ENCODE data around the gene PTPRN2. TPM values are rescaled to one million over a fixed set of nuclear protein-coding genes. Genes with fewer than 3 reads are reported as not detected.

PTPRN2 gene
- total RNA-seq, 1 experiment from 2014 or later = 1.2 TPM

DNA sequence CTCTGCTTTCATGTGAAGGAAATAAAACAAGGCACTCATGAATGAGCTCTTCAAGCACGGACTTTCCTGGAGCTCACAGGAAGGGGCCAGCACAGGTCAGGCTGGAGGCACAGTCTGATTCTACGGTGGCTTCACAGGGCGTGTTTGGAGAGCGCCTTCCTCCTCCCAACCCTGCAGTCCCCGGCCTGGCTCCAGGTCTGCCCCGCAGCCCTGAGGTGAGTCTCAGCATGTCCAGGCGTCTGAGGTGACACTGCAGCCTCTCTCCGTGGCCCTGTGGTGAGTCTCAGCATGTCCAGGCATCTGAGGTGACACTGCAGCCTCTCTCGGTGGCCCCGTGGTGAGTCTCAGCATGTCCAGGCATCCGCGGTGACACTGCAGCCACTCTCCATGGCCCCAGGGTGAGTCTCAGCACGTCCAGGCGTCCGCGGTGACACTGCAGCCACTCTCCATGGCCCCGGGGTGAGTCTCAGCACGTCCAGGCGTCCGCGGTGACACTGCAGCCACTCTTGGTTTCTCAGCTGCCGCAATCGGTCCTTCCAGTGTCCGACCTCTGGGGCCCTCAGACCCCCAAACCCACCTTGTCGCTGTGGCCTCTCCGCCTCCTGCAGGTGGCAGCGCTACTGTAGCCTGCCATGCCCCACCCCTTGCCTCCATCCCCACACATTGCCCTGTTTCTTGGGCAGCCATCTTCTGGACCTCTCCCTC, 869.2 kb downstream of the PTPRN2 start:
- Histone ChIP-seq H3K27me3 (replicated peaks) (no peaks in the 10 kb centered on the region), H3K4me1 (replicated peaks) (no peaks in the 10 kb centered on the region), H3K4me3 (no peak overlapping the region), H3K9me3 (replicated peaks) (peaks cover 13% of the 10 kb centered on the region), H3K36me3 (no peaks in the 10 kb centered on the region), H3K27ac (no peak overlapping the region)
- peak in 1 of 2 experiments; percentile 36 for DNase-seq (ENCODE audit: low read depth in 1 of 2, low spot score in 2 of 2)

DNA sequence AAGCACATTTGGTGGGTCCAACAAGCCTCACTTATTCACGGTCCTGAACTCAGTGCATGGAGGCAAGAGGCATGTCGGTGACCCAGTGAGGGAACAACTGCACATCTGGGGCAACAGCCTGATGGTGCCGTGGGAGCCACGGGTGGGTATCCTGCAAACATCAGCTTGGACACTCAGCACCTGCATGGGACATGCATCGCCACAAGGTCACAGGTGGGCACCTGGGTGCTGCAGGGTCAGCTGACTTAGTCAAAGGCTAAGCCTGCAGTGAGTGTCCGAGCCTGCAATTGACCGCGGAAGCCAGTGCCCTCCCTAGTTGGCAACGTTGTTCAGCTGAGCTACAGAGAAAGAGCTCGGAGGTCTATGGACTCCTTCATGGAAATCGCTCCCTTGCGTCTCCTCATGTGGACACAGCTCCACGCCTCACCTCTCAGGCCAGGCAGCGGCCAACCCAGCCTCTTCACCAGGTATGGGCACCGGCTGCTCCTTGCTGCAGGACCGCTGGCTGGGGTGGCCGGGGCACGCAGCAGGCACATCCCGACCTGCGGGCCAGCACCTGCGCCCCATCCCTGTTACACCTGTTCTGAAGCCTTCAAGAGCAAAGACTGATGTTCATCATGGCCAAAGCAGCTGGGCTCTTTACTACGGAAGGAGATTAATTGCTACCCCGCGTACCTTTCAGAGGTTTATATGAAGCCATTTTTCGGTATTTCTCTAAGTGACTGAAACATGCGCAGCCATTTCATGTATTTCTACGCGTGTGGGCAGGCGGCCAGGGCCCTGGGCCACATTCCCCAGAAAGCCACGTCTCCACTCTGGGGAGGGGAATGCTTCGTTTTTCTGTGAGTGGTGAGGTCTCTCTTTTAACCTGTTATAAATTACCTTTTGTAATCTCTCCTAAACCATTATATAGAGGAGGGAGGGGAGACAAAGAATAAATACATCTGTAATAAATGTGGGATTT, 870.1 kb downstream of the PTPRN2 start:
- Histone ChIP-seq H3K27me3 (replicated peaks) (no peaks in the 10 kb centered on the region), H3K9me3 (replicated peaks) (peaks cover 10% of the 10 kb centered on the region), H3K4me3 (no peak overlapping the region), H3K27ac (no peak overlapping the region), H3K36me3 (no peaks in the 10 kb centered on the region), H3K4me1 (replicated peaks) (no peaks in the 10 kb centered on the region)
- peak in 1 of 2 experiments; percentile 33 for DNase-seq (ENCODE audit: low read depth in 1 of 2, low spot score in 2 of 2)

DNA sequence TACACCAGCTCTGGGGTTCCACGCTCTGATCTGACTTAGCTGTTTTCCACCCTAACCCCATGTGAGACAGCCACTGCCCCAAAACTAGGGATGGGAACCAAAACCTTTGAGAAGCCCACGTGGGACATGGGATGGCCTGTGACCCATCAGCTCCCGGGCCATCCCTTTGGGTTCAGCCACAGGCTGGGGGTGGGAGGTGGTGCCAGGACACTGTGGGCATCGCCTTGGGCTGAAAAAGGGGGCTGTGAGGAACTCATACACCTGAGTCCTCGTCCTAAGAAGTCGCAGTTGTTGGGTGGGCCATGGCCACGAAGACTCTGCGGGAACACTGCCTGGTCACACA, 871.7 kb downstream of the PTPRN2 start:
- peaks cover 10% of the 10 kb centered on the region for H3K9me3 ChIP-seq (replicated peaks)
- no peaks in the 10 kb centered on the region for H3K4me1 ChIP-seq (replicated peaks)
- H3K36me3 ChIP-seq = no peaks in the 10 kb centered on the region
- no peak overlapping the region for H3K4me3 ChIP-seq
- H3K27ac ChIP-seq = no peak overlapping the region
- no peaks in the 10 kb centered on the region for H3K27me3 ChIP-seq (replicated peaks)
- DNase-seq (ENCODE audit: low read depth in 1 of 2, low spot score in 2 of 2) = peak in 1 of 2 experiments; percentile 22

DNA sequence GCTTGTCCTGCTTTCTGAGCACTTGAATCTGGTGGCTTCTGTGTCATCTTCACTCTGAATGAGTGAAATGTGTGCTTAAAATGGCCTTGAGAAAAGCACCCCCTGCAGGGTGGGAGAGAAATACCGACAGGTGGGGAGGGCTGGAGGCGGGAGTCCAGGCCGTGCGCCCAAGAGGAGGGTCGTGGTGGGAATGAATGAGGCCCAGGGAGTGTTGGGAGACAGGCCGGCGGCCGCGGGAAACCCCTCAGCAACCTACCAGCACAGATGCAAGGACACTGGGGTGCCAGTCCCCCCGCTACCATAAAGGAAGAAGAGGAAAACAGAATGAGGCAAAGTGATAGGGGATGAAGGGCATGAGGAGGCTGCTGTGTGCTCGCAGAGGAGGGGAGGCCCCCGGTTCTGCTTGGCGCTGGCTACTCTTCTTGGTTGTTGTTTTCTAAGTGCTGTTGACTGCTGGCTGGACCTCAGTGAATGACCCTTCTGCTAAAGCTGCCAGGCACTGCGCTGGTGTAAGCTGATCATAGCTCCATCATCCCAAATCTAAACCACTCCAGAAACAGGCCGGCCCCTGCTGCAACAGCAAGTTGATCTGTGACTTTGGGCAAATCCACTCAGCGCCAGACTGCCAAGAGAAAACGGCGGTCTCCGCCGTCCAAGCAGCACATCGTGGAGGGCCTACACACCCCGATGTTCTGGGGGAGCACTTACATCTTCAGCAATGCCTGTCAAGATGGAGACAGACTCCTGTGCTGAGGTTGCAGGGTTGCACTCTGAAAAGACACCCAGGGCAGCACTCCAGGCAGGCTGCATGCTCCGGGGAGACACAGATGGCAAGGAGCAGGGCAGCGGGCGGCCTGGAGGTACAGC, 872.3 kb downstream of the PTPRN2 start:
- Histone ChIP-seq H3K4me1 (replicated peaks) (no peaks in the 10 kb centered on the region), H3K9me3 (replicated peaks) (peaks cover 10% of the 10 kb centered on the region), H3K4me3 (no peak overlapping the region), H3K27me3 (replicated peaks) (no peaks in the 10 kb centered on the region), H3K36me3 (no peaks in the 10 kb centered on the region), H3K27ac (no peak overlapping the region)
- DNase-seq (ENCODE audit: low read depth in 1 of 2, low spot score in 2 of 2) = peak in 1 of 2 experiments; percentile 36

DNA sequence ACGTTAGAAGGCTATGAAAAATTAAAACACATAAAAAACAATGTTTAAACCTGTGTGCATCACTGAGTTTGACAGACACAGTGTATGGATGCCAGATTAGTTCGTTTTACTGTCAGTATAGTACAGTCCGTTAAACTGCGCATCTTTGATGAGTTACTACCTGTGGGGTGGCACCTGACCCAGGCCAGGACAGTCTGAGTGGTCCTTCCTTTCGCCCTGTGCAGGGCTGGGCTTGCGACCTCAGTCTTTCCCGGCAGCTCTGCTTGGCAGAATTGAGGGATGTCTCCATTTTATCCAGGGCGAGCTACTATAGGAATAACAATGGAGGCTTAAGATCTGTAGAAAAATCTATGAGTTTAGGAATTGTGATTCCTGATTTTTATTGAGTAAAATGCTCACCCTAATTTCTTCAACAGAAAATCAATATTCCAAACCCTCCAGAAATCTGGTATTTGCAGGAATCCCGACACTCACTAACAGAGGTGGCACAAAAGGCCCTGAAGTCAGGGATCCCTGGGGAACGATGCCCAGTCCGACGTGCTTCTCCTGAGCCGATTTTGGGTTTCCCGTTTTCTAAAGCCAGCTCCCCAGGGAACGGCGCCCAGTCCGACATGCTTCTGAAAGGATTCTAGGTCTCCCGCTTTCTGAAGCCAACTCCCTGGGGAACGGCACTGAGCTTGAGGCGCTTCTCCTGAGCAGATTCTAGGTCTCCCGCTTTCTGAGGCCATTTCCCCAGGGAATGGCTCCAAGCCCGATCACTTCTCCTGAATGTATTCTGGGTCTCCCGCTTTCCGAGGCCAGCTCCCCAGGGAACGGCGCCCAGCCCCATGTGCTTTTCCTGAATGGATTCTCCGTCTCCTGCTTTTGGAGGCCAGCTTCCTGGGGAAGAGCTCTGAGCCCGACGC, 873.2 kb downstream of the PTPRN2 start:
- Histone ChIP-seq H3K4me1 (replicated peaks) (no peaks in the 10 kb centered on the region), H3K9me3 (replicated peaks) (peaks cover 15% of the 10 kb centered on the region), H3K36me3 (no peaks in the 10 kb centered on the region), H3K4me3 (no peak overlapping the region), H3K27ac (no peak overlapping the region), H3K27me3 (replicated peaks) (no peaks in the 10 kb centered on the region)
- peak in 1 of 2 experiments; percentile 32 for DNase-seq (ENCODE audit: low read depth in 1 of 2, low spot score in 2 of 2)

DNA sequence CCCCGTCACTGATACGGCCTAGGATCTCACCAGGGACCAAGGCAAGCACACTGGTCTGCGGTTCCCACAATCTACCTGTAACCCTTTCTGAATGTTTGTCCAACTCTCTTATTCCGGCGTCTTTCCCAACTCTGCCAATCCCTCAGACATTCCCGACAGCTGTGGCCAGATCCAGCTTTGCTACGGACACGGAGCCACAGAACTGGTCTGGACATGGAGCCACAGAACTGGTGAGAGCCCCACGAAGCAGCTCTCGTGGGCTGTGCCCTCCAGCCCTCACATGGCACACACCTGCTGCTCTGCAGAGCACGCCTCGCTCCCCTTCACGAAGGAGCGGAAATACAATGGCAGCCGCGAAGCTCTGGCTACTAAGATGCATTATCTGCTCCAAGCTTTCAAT, 874.0 kb downstream of the PTPRN2 start:
- Histone ChIP-seq H3K27ac (no peak overlapping the region), H3K4me1 (replicated peaks) (no peaks in the 10 kb centered on the region), H3K27me3 (replicated peaks) (no peaks in the 10 kb centered on the region), H3K4me3 (no peak overlapping the region), H3K36me3 (no peaks in the 10 kb centered on the region), H3K9me3 (replicated peaks) (peaks cover 15% of the 10 kb centered on the region)
- peak in 1 of 2 experiments; percentile 22 for DNase-seq (ENCODE audit: low read depth in 1 of 2, low spot score in 2 of 2)

DNA sequence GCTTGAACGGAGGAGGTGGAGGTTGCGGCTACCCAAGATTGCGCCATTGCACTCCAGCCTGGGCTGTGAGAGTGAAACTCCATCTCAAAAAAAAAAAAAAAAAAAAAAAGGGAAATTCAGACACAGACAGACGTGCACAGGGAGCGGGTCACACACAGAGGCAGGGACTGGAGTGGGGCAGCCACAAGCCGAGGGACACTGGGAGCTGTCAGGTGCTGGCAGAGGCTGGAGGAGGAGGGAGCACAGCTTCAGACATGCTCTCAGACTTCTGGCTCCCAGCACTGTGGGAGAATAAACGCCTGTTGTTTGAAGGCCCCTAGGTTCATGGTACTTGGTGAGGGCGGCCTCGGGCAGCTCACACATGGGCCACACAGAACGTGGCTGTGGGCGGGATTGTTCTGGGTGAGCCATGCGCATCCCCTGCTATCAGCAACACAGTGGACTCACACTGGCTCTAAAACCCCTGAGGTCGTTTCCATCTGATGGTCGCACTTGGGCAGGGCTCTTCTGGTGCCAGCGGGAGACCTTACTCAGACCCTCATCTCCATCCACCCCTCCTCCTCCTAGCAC, 874.9 kb downstream of the PTPRN2 start:
- DNase-seq (ENCODE audit: low read depth in 1 of 2, low spot score in 2 of 2) = peak in 1 of 2 experiments; percentile 36
- no peaks in the 10 kb centered on the region for H3K27me3 ChIP-seq (replicated peaks)
- H3K4me1 ChIP-seq (replicated peaks) = no peaks in the 10 kb centered on the region
- no peak overlapping the region for H3K27ac ChIP-seq
- H3K9me3 ChIP-seq (replicated peaks) = peaks cover 15% of the 10 kb centered on the region
- no peak overlapping the region for H3K4me3 ChIP-seq
- H3K36me3 ChIP-seq = no peaks in the 10 kb centered on the region

DNA sequence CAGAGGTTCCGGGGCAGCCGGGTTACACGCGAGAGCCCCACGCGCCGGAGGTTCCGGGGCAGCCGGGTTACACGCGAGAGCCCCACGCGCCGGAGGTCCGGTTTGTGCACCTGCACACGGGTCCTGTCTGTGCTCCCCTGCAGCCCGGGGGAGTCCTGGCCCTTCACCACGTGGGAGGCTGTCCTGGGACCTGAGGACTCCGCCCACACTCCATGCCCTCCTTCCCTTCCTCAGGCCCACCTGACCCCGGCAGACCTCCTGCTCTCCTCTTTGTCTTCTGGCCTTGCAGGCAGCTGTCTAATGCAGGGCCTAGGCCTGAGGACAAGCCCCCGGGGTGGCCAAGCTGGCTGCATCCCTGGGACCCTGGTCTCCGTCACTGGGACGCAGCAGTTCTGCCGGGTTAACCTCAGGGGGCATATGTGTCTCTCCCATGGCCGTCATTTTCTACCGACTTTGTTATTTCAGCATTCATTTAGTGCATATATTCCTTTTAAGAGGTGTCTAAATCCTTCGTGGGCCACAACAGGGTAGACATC, 876.2 kb downstream of the PTPRN2 start:
- H3K27me3 ChIP-seq (replicated peaks) = no peaks in the 10 kb centered on the region
- H3K27ac ChIP-seq = no peak overlapping the region
- peak in 1 of 2 experiments; percentile 28 for DNase-seq (ENCODE audit: low read depth in 1 of 2, low spot score in 2 of 2)
- no peaks in the 10 kb centered on the region for H3K4me1 ChIP-seq (replicated peaks)
- no peaks in the 10 kb centered on the region for H3K36me3 ChIP-seq
- H3K9me3 ChIP-seq (replicated peaks) = peaks cover 8% of the 10 kb centered on the region
- no peak overlapping the region for H3K4me3 ChIP-seq

DNA sequence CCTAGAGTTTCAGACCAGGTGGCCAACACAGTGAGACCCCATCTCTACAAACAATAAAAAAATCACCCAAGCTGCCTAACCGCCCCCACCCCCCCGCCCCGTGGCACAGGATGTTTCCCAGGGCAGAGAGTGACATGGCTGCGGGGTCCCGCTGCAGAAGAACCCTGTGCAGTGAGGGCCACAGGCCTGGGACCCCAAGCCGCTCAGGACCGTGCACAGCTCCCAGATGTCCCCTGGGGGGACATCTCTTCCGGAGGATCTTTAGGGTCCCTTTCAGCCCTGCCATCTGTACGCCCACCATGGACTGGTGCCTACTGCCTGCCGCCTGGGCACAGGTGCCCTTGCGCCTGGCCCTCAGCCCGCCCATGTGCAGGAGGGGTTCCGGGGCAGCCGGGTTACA, 877.2 kb downstream of the PTPRN2 start:
- Histone ChIP-seq H3K4me1 (replicated peaks) (no peaks in the 10 kb centered on the region), H3K27ac (no peak overlapping the region), H3K27me3 (replicated peaks) (no peaks in the 10 kb centered on the region), H3K9me3 (replicated peaks) (peaks cover 4% of the 10 kb centered on the region), H3K36me3 (no peaks in the 10 kb centered on the region), H3K4me3 (no peak overlapping the region)
- peak in 1 of 2 experiments; percentile 13 for DNase-seq (ENCODE audit: low read depth in 1 of 2, low spot score in 2 of 2)

DNA sequence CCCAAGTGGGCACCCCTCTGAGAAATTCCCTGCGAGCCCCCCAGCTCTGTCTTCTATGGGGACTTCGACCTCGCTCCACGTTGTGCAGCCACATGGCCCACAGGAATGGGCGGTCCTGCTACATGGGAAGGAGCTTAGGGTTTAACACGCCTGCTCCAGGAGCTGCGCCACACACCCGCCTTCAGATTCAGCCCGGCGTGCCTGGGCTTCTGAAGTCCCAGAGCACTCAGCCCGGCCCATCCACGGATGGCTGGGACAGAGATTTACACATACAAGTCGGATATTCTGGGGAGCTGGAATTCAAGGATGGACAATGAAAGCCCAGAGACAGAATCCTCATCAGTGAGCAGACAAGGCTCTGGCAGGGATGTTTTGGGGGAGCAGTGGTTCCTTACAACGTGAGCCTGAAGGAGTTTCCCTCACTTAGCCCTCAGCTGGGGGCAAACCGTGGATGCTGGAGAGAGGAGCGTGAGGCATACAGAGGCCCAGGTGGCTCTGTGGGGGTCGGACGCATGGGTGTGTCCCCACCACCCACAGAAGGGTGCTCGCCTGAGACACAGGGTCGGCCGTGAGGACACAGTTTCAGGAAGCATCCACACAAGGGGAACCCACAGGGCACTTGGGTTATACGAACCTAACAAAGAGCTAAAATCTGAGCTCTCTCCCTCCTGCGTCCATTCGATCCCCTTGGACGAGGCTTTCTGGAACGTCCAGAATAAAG, 877.9 kb downstream of the PTPRN2 start:
- no peaks in the 10 kb centered on the region for H3K4me1 ChIP-seq (replicated peaks)

DNA sequence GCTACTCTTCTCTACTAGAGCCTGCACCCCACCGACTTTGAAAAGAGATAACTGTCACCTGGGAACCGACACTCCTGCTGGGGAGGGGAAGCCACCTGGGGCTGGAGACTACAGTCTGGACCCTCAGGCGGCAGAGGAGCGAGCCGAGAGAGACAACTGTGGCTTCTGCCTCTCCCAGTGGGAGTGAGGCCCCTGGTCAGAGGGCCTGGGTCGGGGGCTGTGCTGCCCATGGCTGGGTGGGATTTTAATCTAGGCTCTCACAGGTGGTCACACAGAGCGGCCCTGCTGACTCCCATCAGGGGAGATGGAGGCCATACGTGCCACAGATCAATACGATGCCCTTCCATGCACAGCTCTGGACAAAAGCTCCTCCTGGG, 878.7 kb downstream of the PTPRN2 start:
- Histone ChIP-seq H3K9me3 (replicated peaks) (peaks cover 4% of the 10 kb centered on the region), H3K27me3 (replicated peaks) (no peaks in the 10 kb centered on the region), H3K36me3 (no peaks in the 10 kb centered on the region), H3K27ac (no peak overlapping the region), H3K4me3 (no peak overlapping the region), H3K4me1 (replicated peaks) (no peaks in the 10 kb centered on the region)
- peak in 1 of 2 experiments; percentile 26 for DNase-seq (ENCODE audit: low read depth in 1 of 2, low spot score in 2 of 2)

More for the DNA sequence above, 877.9 kb downstream of the PTPRN2 start:
- Histone ChIP-seq H3K27me3 (replicated peaks) (no peaks in the 10 kb centered on the region), H3K9me3 (replicated peaks) (peaks cover 4% of the 10 kb centered on the region; the same call in 1 of the 2 replicates), H3K36me3 (no peaks in the 10 kb centered on the region), H3K27ac (no peak overlapping the region), H3K4me3 (no peak overlapping the region)
- DNase-seq (ENCODE audit: low read depth in 1 of 2, low spot score in 2 of 2) = peak in 1 of 2 experiments; percentile 34
